Ovary (tissue), 3 donors: ENCODE data around the gene CSRP1.
A peak's percentile ranks its signal among the peaks of the same experiment; 100 is the strongest.

Experiments
- CTCF ChIP-seq, 3 donors: fragments of 450-650 bp in 2 of 3; fragments of 200-600 bp in 1 of 3; IDR thresholded peaks; one replicate each; pipeline versions ENCODE4 v1.5.1 to v1.8.0; 2016 to 2022; ENCODE audit warnings: antibody characterized with exemption in 3 of 3, mild to moderate bottlenecking in 1 of 3
- EP300 ChIP-seq: sonication (generic); formaldehyde crosslinking; IDR thresholded peaks from one replicate; pipeline ENCODE4 v1.6.1; 2017; ENCODE audit warnings: antibody characterized with exemption
- POLR2A ChIP-seq: fragments of 450-650 bp; IDR thresholded peaks from one replicate; pipeline ENCODE4 v1.6.1; 2017; ENCODE audit warnings: antibody characterized with exemption, mild to moderate bottlenecking, moderate library complexity
- donor health status: DM: no; HTN: no; CAD: no.

GRCh38 chr1:201530741-201531531 is 24.0 kb upstream of the CSRP1 start:
- TF ChIP-seq POLR2A: no peak
- peak; percentile 46 to 70 (median 68) for TF ChIP-seq CTCF (IDR thresholded peaks at IDR 0.05)
- TF ChIP-seq EP300: no peak
